IgD-negative memory B cell (primary cell): Measurements from ENCODE around the gene C10orf88. TPM values are rescaled to one million over a fixed set of nuclear protein-coding genes. Genes with fewer than 3 reads are reported as not detected.
A peak's percentile ranks its signal among the peaks of the same experiment; 100 is the strongest.

Source experiments
- H3K27ac Mint-ChIP-seq, 3 donors: one replicate each; pipeline ENCODE4 v1.8.0; 2020 to 2022; ENCODE audit warnings: mild to moderate bottlenecking in 3 of 3, mixed read lengths in 3 of 3, moderate library complexity in 1 of 3
- H3K27me3 Mint-ChIP-seq: one replicate; pipeline ENCODE4 v1.8.0; 2021; ENCODE audit warnings: mixed read lengths
- H3K36me3 Mint-ChIP-seq: one replicate; pipeline ENCODE4 v1.8.0; 2020; ENCODE audit warnings: mild to moderate bottlenecking, mixed read lengths
- H3K4me1 Mint-ChIP-seq, 3 donors: one replicate each; pipeline ENCODE4 v1.8.0; 2020 to 2022; ENCODE audit warnings: mixed read lengths in 3 of 3, mild to moderate bottlenecking in 1 of 3
- H3K4me3 Mint-ChIP-seq, 4 donors: one replicate each; pipeline ENCODE4 v1.8.0; 2020 to 2022; ENCODE audit warnings: mild to moderate bottlenecking in 4 of 4, mixed read lengths in 4 of 4, moderate library complexity in 3 of 4
- H3K9me3 Mint-ChIP-seq, 3 donors: one replicate each; pipeline ENCODE4 v1.8.0; 2020 to 2021; ENCODE audit warnings: mixed read lengths in 3 of 3, mild to moderate bottlenecking in 1 of 3
- polyA plus RNA-seq: library from polyadenylated mRNA; unstranded; fragments of 300-500 nt; fragmentation: Illumina TruSeq; gene quantifications from one replicate; pipeline ENCODE4 v1.2.3, GENCODE V29; 2021

Gene C10orf88, protein sequence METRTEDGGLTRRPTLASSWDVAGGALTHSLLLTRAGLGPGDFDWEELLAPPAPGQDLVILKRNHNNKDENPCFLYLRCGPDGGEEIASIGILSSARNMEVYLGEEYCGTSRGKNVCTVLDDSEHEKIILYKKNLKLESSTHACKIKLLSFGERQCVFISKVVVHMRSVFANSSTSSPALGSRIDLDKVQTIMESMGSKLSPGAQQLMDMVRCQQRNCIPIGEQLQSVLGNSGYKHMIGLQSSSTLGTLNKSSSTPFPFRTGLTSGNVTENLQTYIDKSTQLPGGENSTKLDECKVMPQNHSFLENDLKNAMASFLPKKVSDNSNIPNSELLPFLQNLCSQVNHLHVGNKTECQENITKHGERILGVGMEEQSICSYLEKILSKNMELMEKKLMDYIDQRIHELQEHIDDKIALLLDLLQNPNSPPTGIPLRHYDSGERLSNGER
- polyA plus RNA-seq: 5.3 TPM

DNA sequence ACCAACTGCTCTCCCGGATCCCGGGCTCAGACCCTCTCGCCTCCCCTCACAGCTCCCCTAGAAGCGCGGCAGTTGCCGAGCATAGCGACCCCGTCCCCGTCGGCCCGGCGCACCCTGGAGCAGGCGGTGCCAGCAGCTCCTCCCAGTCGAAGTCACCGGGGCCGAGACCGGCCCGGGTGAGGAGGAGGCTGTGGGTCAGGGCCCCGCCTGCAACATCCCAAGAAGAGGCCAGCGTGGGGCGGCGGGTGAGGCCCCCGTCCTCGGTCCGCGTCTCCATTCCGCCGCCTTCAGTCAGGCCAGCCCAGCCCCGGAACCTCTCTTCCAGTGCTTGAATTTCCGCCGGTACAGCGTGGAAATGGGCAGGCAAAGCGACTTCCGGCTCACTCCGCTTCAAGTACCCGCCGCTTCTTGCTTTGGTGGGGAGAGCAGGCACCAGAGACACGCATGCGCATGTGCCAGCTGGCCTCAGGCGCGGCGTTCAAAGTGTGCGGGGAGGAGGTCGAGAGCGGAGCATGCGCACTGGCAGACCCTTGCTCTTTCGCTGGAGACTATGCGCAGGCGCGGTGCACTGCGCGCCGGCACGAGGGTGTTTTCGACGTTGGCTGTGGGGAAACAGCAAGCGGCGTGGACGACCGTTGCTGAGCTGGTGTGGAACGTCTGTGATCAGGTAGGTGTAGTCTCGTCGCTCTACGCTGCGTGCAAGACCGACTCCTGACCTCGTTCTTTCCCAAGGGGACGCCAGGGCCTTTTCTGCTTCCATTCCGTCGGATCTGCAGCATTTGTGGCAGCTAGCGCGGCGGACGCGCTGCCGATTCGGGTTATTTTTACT lies at the start of gene C10orf88:
C10orf88 (minus strand) TSS at position 326 of the 829 bp plus-strand sequence; CDS start at position 277, 49 bp downstream.
- Mint-ChIP-seq H3K9me3 (no peaks in the 10 kb centered on the region), H3K27me3 (peaks cover 2% of the 10 kb centered on the region), H3K27ac (peak within 1 kb of the TSS; percentile 75 to 99 (median 97)), H3K36me3 (peaks cover 7% of the 10 kb centered on the region), H3K4me1 (peaks cover 21 to 23% (median 22%) of the 10 kb centered on the region in 3 donors), H3K4me3 (peak within 1 kb of the TSS; percentile 76 to 99 (median 91))

DNA sequence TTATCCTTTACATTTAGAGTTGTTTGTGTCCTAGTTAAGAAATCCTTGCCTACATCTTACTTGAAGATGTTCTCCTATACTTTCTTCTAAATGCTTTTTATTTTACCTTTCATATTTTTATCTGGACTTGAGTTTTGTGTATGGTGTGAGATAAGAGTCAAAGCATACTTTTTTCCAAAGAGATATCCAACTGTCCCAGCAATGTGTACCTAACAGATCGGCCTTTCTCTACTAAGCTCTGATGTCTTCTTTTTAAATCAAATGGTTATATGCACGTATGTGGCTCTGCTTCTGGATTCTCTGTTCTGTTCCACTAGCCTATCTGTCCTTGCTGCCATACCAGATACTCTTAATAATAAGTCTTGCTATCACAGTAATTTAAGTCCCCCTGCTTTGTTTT lies 47.3 kb upstream of the C10orf88 start:
- H3K27ac Mint-ChIP-seq: no peak overlapping the region
- H3K36me3 Mint-ChIP-seq: no peaks in the 10 kb centered on the region
- no peaks in the 10 kb centered on the region for H3K9me3 Mint-ChIP-seq
- no peaks in the 10 kb centered on the region for H3K27me3 Mint-ChIP-seq
- H3K4me3 Mint-ChIP-seq: no peak overlapping the region
- peaks cover 25 to 34% (median 34%) of the 10 kb centered on the region in 3 donors for H3K4me1 Mint-ChIP-seq

DNA sequence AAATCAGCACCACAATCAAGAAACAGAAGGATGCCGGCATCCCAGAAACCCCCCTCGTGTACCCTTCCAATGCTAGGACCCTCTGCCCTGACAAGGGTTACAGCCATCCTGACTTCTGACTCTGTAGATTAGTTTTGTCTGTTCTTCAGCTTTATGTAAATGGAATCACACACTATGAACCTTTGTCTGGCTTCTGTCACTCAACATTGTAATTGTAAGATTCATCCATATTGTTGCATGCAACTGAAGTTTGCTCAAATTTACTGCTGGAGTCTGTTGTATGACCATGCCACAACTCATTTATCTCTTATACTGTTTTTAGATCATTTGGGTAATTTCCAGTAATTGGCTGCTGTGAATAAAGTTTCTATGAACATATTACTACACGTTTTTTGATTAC lies 46.1 kb upstream of the C10orf88 start:
- peaks cover 16 to 26% (median 25%) of the 10 kb centered on the region in 3 donors for H3K4me1 Mint-ChIP-seq
- H3K27me3 Mint-ChIP-seq: no peaks in the 10 kb centered on the region
- peak overlapping the region in 2 of 3 donors; percentile 54 to 56 for H3K27ac Mint-ChIP-seq
- no peaks in the 10 kb centered on the region for H3K9me3 Mint-ChIP-seq
- no peaks in the 10 kb centered on the region for H3K36me3 Mint-ChIP-seq
- no peak overlapping the region for H3K4me3 Mint-ChIP-seq

DNA sequence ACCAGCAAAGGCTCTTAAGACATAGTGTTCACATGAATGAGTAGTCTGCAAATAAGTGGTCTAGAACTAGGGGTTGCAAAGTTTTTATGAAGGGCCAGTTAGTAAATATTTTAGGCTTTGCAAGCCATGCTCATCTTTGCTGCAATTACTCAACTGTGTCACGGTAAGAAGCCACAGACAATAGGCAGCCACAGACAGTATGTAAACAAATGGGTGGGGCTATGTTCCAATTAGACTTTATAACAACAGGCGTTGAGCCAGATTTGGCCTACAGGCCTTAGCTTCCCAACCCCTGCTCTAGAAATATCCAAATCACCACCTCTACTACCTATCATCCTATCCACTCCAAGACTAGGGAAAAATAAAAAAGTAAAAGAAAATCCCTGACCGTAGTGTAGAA lies 45.3 kb upstream of the C10orf88 start:
- Mint-ChIP-seq H3K27me3 (no peaks in the 10 kb centered on the region), H3K27ac (peak overlapping the region in 1 of 3 donors; percentile 31), H3K36me3 (no peaks in the 10 kb centered on the region), H3K4me3 (no peak overlapping the region), H3K9me3 (no peaks in the 10 kb centered on the region), H3K4me1 (peaks cover 16 to 26% (median 25%) of the 10 kb centered on the region in 3 donors)

DNA sequence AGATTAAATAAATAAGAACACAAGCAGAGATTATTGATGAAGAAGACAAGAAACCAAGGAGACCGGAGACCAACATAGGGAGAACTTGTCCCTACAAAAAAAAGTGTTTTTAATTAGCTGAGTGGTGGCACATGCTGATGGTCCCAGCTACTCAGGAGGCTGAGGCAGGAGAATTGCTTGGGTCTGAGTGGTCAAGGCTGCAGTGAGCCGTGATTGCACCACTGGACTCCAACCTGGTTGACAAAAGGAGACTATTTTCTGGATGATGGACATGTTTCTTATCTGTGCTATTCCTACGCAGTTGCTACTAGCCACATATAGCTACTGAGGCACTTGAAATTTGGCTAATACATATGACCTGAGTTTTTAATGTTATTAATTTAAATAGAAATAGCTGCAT lies 44.9 kb upstream of the C10orf88 start:
- no peaks in the 10 kb centered on the region for H3K9me3 Mint-ChIP-seq
- no peak overlapping the region for H3K27ac Mint-ChIP-seq
- peaks cover 15 to 25% (median 23%) of the 10 kb centered on the region in 3 donors for H3K4me1 Mint-ChIP-seq
- peaks cover 2% of the 10 kb centered on the region for H3K36me3 Mint-ChIP-seq
- H3K4me3 Mint-ChIP-seq: no peak overlapping the region
- no peaks in the 10 kb centered on the region for H3K27me3 Mint-ChIP-seq

DNA sequence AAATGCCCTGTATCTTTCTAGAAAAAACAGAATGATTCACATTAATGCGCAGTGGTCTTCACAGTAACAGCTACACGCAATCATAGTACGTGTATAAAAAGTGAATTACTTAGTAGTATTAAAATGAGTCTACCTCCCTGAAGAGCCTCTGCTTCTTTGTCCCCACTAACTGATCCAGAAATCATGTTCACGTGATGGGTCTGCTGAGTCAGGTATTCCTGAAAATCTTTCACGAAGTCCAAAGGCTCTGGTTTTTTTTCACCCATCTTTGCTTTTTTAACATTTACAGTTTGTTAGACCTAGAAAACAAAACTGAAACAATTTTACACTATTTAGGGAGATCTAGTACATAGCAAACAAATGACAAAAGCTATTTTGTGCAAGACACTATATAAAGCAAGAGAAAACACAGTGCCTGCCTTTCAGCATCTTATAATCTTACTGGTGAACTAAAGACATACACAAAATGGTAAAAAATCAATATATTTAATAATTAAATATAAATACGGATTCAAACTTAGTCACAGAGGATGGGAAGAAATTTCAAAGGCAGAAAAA lies 44.4 kb upstream of the C10orf88 start:
- Mint-ChIP-seq H3K27ac (no peak overlapping the region), H3K36me3 (peaks cover 3% of the 10 kb centered on the region), H3K4me3 (peak overlapping the region in 1 of 4 donors; percentile 49), H3K4me1 (peaks cover 14 to 20% (median 19%) of the 10 kb centered on the region in 3 donors), H3K27me3 (no peaks in the 10 kb centered on the region), H3K9me3 (no peaks in the 10 kb centered on the region)

DNA sequence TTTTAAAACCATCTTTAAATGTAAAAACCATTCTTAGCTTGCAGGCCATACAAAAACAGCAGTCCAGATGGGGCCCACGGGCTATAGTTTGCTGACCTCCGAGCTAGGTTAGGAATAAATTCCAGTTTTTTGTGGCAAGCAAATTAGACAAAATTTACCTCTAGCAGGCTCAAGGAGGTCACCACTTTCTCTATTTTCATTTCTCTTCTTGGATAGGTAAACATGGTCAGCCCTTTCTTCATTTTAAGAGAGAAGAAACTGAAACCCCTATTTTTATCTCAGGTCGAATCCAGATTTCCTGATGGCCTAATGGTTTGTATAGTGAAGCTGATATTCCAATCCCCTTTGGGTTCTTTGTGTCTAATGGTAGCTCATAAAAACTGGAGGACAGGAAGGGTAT lies 43.8 kb upstream of the C10orf88 start:
- peak overlapping the region in 1 of 3 donors; percentile 24 for H3K27ac Mint-ChIP-seq
- H3K27me3 Mint-ChIP-seq: no peaks in the 10 kb centered on the region
- H3K9me3 Mint-ChIP-seq: no peaks in the 10 kb centered on the region
- H3K4me1 Mint-ChIP-seq: peaks cover 14 to 20% (median 19%) of the 10 kb centered on the region in 3 donors
- H3K36me3 Mint-ChIP-seq: peaks cover 3% of the 10 kb centered on the region
- no peak overlapping the region for H3K4me3 Mint-ChIP-seq

DNA sequence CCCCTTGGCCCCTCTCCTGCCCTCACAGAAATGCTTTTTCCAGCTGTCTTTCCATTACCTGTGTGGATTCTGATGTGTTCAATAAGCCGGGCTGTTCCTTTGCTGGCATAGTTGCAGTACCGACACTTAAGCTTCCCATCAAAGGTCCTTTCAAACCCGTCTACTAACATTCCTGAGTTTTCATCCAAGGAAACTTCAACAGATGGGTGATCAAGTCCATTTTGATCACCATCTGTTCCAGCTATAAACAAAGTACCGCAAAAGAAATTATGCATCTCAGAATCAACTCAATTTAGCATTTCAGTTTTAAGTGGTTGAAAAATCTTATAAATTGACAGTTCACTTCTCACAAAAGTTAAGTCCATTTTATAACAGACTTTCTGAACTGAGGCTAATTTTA lies 41.9 kb upstream of the C10orf88 start:
- no peak overlapping the region for H3K4me3 Mint-ChIP-seq
- no peaks in the 10 kb centered on the region for H3K27me3 Mint-ChIP-seq
- H3K9me3 Mint-ChIP-seq: no peaks in the 10 kb centered on the region
- peaks cover 3% of the 10 kb centered on the region for H3K36me3 Mint-ChIP-seq
- peaks cover 11 to 16% (median 14%) of the 10 kb centered on the region in 3 donors for H3K4me1 Mint-ChIP-seq
- H3K27ac Mint-ChIP-seq: no peak overlapping the region

DNA sequence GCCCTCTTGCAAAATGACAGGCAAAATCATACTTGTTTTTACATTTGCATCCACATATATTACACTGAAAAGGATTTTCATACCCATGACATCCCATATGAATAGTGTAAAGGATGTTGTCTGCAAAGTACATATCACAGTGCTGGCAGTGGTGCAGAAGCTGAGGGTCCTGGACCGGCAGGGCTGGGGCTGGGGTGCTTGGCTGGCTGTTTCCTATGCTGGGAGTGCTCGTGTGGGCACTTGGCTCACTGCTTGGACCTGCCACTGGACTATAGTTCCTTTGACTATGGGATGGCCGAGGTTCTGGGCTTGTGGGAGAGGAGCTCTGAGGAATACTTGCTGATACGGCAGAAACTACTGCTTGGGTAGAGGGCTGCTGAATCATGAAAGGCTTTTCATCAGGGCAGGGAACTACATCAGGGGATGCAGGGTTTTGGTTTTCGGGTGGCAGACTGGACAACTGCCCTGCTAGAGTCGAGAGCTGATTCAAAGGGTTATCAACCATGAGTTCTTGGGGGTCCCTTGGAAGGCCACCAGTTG lies 39.8 kb upstream of the C10orf88 start:
- H3K27me3 Mint-ChIP-seq: no peaks in the 10 kb centered on the region
- no peaks in the 10 kb centered on the region for H3K9me3 Mint-ChIP-seq
- H3K4me3 Mint-ChIP-seq: no peak overlapping the region
- H3K36me3 Mint-ChIP-seq: peaks cover 7% of the 10 kb centered on the region
- peaks cover 0 to 1% (median under 1%) of the 10 kb centered on the region in 3 donors for H3K4me1 Mint-ChIP-seq
- no peak overlapping the region for H3K27ac Mint-ChIP-seq

DNA sequence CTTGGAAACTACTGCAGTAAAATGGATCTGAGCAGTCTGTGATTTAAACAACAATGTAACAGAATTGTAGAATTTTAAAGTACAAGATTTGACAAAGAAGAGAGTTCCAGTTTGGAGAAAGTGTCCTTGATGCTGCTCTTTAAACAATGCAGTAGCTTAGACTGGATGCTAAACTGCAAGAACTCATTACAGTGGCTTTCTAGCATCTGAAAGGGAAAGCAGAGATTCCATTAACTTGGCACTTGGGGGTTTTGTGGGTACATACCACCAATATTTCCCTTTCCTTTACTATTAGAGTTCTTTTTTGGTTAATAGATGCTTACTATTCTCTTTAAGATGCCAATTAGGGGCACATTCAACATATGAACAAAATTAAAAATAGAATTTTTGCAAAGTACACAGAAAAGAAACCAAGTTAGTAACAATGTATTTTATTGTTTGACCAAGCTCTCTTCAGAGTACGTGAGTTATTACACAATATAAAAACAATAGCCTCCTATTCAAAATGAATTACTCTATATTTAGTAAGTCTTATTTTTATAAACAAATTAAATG lies 38.1 kb upstream of the C10orf88 start:
- Mint-ChIP-seq H3K9me3 (no peaks in the 10 kb centered on the region), H3K36me3 (peaks cover 7% of the 10 kb centered on the region), H3K27me3 (no peaks in the 10 kb centered on the region), H3K27ac (no peak overlapping the region), H3K4me1 (no peaks in the 10 kb centered on the region), H3K4me3 (no peak overlapping the region)

DNA sequence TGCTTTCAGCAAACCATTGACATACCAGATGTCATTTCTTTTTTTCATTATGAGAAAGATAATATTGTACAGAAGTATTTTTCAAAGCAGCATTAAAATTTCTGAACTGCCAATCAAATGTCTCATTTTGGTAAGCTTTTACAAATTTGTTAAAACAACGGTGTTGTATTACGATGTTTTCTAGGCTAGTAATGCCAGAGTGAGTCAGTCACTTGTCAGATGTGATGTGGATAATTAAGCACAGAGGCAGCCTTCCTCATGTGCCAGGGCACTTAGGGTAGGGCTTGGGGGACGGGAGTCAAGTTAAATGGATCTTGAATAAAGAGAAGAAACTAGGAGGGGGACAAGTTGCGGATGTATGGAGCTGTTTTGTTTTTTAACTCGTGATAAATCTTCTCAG lies 36.3 kb upstream of the C10orf88 start:
- no peaks in the 10 kb centered on the region for H3K27me3 Mint-ChIP-seq
- peak overlapping the region in 1 of 3 donors; percentile 82 for H3K27ac Mint-ChIP-seq
- H3K9me3 Mint-ChIP-seq: no peaks in the 10 kb centered on the region
- no peaks in the 10 kb centered on the region for H3K4me1 Mint-ChIP-seq
- peaks cover 9% of the 10 kb centered on the region for H3K36me3 Mint-ChIP-seq
- H3K4me3 Mint-ChIP-seq: no peak overlapping the region

DNA sequence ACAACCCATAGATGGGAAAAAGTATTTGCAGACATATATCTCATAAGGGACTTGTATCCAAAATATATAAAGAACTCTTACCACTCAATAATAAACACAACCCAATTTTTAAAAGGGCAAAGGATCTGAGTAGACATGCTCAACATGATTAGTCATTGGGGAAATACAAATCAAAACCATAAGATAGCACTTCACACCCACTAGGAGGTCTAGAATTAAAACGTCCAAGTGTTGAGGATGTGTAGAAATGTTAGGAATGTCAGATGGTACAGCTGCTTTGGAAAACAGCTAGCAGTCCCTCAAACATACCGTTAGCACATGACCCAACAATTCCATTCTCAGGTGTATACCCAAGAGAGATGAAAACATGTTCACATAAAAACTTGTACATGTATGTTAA lies 34.5 kb upstream of the C10orf88 start:
- Mint-ChIP-seq H3K9me3 (no peaks in the 10 kb centered on the region), H3K27ac (peak overlapping the region in 1 of 3 donors; percentile 26), H3K4me1 (no peaks in the 10 kb centered on the region), H3K27me3 (no peaks in the 10 kb centered on the region), H3K36me3 (peaks cover 6% of the 10 kb centered on the region), H3K4me3 (no peak overlapping the region)

DNA sequence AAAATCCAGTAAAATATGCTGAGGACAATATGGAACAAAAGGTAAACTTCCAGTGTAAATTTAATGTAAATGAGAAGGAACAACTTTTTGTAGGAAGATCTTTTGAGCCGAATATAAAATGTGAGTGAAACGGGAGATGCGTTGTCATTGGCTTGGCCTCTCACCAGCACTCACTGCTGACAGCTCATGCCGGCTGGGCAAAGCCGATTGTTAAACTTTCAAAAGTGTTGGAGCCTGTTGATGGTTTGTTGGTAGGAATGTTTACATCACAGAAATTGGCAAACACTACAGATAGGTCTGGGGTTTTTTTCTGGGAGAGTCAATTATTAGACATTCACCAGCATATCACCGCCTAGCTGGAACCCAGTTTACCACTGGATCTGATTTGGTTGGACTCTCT lies 32.3 kb upstream of the C10orf88 start:
- Mint-ChIP-seq H3K4me3 (no peak overlapping the region), H3K4me1 (peaks cover 0 to 5% (median 5%) of the 10 kb centered on the region in 3 donors), H3K36me3 (peaks cover 6% of the 10 kb centered on the region), H3K27me3 (no peaks in the 10 kb centered on the region), H3K27ac (no peak overlapping the region), H3K9me3 (no peaks in the 10 kb centered on the region)

DNA sequence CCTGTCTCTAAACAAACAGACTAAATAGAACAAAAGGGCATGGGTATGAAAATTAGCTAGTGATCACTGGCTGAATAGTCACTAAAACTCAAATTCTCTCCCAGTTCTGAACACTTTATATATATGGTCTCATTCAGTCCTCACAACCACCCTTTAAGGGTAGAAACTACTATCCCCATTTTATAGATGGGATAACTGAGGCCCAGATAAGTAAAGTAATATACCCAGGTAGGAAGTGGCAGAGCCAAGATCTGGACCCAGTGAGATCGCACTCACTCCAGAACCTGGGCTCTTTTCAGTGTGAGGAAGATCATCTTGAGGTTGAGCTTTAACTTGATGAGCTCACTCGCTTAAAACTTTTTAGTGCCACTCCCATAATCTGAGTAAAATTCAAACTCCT lies 30.7 kb upstream of the C10orf88 start:
- peak overlapping the region in 1 of 4 donors; percentile 19 for H3K4me3 Mint-ChIP-seq
- no peaks in the 10 kb centered on the region for H3K27me3 Mint-ChIP-seq
- H3K27ac Mint-ChIP-seq: no peak overlapping the region
- H3K36me3 Mint-ChIP-seq: peaks cover 3% of the 10 kb centered on the region
- H3K4me1 Mint-ChIP-seq: peaks cover 12 to 18% (median 17%) of the 10 kb centered on the region in 3 donors
- H3K9me3 Mint-ChIP-seq: no peaks in the 10 kb centered on the region
